Stimulated activated naive B cell treated with anti-CD40 and anti-IgM and Interleukin-4, amounts not matched to agents 10 μg/mL and 1 μg/mL and 100 μg/mL, for 72 hours (primary cell): ENCODE measurements around the gene PBX1.
A peak's percentile ranks its signal among the peaks of the same experiment; 100 is the strongest.

Source experiments
- ATAC-seq, 2 donors: fragments of 150-1000 bp; cut with Tn5 transposase; replicated peaks; 2 replicates each; pipeline ENCODE4 v1.10.0; 2021; ENCODE audit warnings: moderate library complexity in 1 of 2
- DNase-seq: peaks from one replicate; pipeline ENCODE4 v3.0.0; 2021
- H3K27ac Mint-ChIP-seq: one replicate; pipeline ENCODE4 v1.8.0; 2022; ENCODE audit warnings: mild to moderate bottlenecking, mixed read lengths
- H3K27me3 Mint-ChIP-seq, 2 donors: one replicate each; pipeline ENCODE4 v1.8.0; 2022; ENCODE audit warnings: mixed read lengths in 2 of 2
- H3K36me3 Mint-ChIP-seq, 2 donors: one replicate each; pipeline ENCODE4 v1.8.0; 2022; ENCODE audit warnings: mixed read lengths in 2 of 2, mild to moderate bottlenecking in 1 of 2
- H3K4me1 Mint-ChIP-seq, 2 donors: one replicate each; pipeline ENCODE4 v1.8.0; 2022; ENCODE audit warnings: mixed read lengths in 2 of 2, mild to moderate bottlenecking in 1 of 2
- H3K4me3 Mint-ChIP-seq, 2 donors: one replicate each; pipeline ENCODE4 v1.8.0; 2022; ENCODE audit warnings: mild to moderate bottlenecking in 2 of 2, mixed read lengths in 2 of 2, moderate library complexity in 1 of 2
- H3K9me3 Mint-ChIP-seq, 2 donors: one replicate each; pipeline ENCODE4 v1.8.0; 2022; ENCODE audit warnings: mixed read lengths in 2 of 2, mild to moderate bottlenecking in 1 of 2

PBX1 gene

DNA sequence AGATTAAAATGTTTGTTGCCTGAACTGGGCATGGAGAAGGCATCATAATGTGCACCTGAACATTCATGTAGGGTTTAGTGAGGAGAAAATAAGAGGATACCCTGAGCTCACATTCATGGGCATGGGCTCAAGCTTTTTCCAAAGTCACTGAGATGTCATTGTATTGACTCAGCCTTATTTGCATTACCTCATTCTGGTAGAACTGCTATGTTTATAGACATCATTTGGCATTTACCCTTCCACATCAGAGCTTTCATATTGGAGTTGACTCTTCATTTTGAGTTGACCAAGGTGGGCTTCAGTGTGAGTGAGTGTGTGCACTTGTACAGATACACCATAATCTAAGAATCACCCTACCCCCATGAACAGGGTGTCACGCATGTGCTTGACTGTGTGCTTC is 143.2 kb downstream of the PBX1 start:
- Mint-ChIP-seq H3K36me3 (no peaks in the 10 kb centered on the region), H3K27ac (no peak overlapping the region), H3K4me3 (no peak overlapping the region), H3K27me3 (peaks cover under 1 to 5% of the 10 kb centered on the region in 2 donors), H3K4me1 (no peaks in the 10 kb centered on the region), H3K9me3 (no peaks in the 10 kb centered on the region)
- ATAC-seq (no peak), DNase-seq (no peak)

DNA sequence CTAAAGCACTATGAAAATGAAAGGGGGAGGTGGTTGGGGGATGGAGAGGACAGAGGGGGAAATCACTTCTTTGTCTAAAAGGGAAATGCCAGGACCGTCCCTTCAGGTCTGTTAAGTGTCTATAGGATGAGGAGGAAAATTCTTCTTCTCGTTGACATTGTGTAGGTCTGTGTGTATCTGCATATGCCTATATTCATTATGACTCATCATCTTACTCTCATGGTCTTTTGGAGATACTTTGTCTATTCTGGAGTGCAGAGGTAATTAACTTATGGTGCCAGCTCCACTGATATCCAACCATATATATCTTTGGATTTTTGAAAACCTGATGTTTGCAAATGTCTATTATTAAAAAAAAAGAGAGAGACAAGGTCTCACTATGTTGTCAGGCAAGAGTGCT is 143.7 kb downstream of the PBX1 start:
- Mint-ChIP-seq H3K27me3 (peaks cover 4 to 5% of the 10 kb centered on the region in 2 donors), H3K9me3 (no peaks in the 10 kb centered on the region), H3K4me1 (no peaks in the 10 kb centered on the region), H3K27ac (no peak overlapping the region), H3K36me3 (no peaks in the 10 kb centered on the region), H3K4me3 (no peak overlapping the region)
- DNase-seq (no peak), ATAC-seq (no peak)

DNA sequence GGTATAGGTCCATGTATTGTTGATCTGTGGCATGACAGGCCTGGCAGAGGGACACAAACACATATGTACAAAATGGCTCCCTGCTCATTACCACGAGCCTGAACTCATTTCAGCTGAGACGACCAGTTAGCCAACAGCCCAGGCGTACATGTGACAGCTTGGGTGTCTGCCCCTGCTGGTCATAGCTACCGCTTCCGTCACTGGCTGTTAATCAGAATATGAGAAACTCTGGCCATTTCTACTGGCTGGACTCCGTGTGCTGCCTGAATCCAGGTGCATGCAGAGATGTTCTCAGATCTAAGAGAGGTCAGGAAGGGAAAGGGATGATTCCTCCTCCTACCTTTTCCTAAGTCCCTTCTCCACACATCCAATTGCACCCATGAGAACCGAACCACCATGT is 144.5 kb downstream of the PBX1 start:
- H3K9me3 Mint-ChIP-seq, result no peaks in the 10 kb centered on the region
- no peak for ATAC-seq
- DNase-seq, result no peak

DNA sequence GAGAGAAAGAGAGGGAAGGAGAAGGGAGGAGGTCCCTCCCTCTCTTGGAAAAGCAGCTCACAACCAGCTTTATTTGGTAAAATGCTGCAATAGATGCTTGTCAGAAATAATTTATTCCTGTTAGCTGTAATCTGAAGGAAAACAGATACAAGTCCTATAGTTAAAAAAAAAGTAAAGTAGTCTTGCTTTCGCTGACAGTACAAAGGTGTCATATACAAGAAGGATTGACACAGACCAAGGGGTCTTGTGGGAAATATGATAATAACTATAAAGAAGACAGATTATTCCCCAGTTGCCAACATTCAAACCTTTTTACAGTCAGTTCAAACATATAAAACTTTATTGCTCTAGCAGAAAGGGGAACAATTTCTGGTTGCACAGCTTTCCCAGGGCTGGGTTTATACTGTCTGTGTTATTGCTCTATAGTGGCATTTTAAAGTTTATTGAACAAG is 145.0 kb downstream of the PBX1 start:
- Mint-ChIP-seq H3K4me3 (no peak overlapping the region), H3K27ac (no peak overlapping the region)
- ATAC-seq, result no peak

More for the DNA sequence above, 144.5 kb downstream of the PBX1 start:
- peaks cover 4 to 10% of the 10 kb centered on the region in 2 donors for H3K27me3 Mint-ChIP-seq
- no peak overlapping the region for H3K4me3 Mint-ChIP-seq
- H3K27ac Mint-ChIP-seq, result no peak overlapping the region
- H3K36me3 Mint-ChIP-seq, result no peaks in the 10 kb centered on the region
- H3K4me1 Mint-ChIP-seq, result no peaks in the 10 kb centered on the region

DNA sequence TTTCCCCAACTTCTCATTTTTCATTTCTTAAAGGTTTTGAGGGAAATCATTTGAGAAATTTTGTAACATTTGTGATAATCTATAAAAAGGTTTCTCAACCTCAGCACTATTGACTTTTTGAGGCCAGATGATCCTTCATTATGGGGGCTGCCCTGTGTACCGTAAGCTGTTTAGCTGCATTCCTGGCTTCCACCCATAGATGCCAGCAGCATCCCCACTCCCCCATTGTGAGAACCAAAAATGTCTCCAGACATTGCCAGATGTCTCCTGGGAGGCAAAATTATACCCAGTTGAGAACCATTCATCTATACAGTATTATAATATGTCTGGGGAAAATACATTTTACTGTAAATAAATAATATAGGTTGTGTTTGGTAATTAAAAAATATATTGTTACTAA is 146.0 kb downstream of the PBX1 start:
- Mint-ChIP-seq H3K36me3 (no peaks in the 10 kb centered on the region), H3K27ac (no peak overlapping the region), H3K9me3 (no peaks in the 10 kb centered on the region), H3K4me3 (no peak overlapping the region), H3K4me1 (no peaks in the 10 kb centered on the region), H3K27me3 (peaks cover 4 to 10% of the 10 kb centered on the region in 2 donors)
- no peak for DNase-seq
- ATAC-seq, result no peak

More for the DNA sequence above, 145.0 kb downstream of the PBX1 start:
- Mint-ChIP-seq H3K4me1 (no peaks in the 10 kb centered on the region), H3K27me3 (peaks cover 4 to 10% of the 10 kb centered on the region in 2 donors), H3K36me3 (no peaks in the 10 kb centered on the region), H3K9me3 (no peaks in the 10 kb centered on the region)
- DNase-seq, result no peak

DNA sequence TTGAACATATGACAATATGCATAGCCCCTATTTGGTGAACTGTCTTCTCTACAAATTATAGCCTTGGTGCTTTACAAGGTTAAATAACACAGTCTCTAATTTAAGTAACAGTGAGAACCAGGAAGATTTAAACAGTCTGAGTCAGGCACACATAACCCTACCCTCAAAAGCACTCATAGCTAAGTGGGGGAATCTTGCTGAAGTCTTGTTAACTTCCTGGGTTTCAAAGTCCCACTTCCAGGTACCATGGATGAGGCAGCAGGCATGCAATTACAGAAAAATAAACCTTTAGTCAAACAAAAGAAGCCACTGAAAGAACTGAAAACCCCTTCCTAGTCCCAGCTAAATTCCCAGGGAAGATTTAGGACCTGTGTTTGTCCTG is 147.6 kb downstream of the PBX1 start:
- ATAC-seq, result no peak
- no peak overlapping the region for H3K4me3 Mint-ChIP-seq

DNA sequence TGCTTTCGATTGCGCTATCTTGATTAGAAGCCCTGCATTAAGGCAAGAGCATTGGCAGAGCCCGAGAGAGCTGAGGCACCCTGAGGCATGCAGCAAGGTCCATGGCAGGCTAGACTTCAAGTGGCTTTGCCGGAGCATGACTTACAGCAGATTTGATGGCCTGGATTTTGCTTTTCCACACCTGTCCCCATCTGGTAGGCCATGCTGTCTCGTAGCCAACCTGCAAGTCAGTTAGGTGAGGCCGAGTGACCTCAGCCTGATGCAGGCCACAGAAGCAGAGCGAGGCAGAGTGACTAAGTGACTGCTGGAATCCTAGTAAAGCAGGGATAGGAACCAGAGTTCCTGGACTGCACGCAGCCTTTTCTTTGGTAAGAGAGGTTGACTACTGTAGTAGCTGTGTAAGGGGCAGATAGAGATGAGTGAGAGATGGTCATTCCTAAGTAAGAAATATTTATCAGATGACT is 148.9 kb downstream of the PBX1 start:
- no peaks in the 10 kb centered on the region for H3K9me3 Mint-ChIP-seq
- DNase-seq (no peak), ATAC-seq (no peak)

More for the DNA sequence above, 147.6 kb downstream of the PBX1 start:
- H3K4me1 Mint-ChIP-seq, result no peaks in the 10 kb centered on the region
- H3K9me3 Mint-ChIP-seq, result no peaks in the 10 kb centered on the region
- H3K27ac Mint-ChIP-seq, result no peak overlapping the region
- no peaks in the 10 kb centered on the region for H3K36me3 Mint-ChIP-seq
- peaks cover 4 to 11% of the 10 kb centered on the region in 2 donors for H3K27me3 Mint-ChIP-seq
- DNase-seq, result no peak

DNA sequence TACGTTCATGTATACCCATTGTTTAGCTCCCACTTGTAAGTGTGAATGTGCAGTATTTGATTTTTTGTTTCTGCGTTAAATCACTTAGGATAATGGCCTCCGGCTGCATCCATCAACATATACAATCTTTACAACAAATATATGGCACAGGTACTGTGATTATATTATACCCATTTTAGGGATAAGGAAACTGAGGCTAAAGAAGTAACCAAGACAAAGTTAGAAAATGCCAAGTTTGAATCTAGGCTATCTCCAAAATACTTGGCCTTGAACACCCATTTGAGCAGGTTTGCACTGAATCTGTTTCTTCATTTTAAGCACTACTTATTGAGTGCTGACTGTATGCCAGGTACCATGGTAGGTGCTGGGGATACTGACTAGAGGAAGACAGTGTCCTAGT is 149.6 kb downstream of the PBX1 start:
- Mint-ChIP-seq H3K36me3 (no peaks in the 10 kb centered on the region), H3K27ac (no peak overlapping the region), H3K27me3 (peaks cover 7 to 27% of the 10 kb centered on the region in 2 donors), H3K4me1 (no peaks in the 10 kb centered on the region), H3K4me3 (no peak overlapping the region), H3K9me3 (no peaks in the 10 kb centered on the region)
- ATAC-seq (no peak), DNase-seq (no peak)

More for the DNA sequence above, 148.9 kb downstream of the PBX1 start:
- H3K27me3 Mint-ChIP-seq, result peaks cover 7 to 23% of the 10 kb centered on the region in 2 donors
- H3K4me1 Mint-ChIP-seq, result no peaks in the 10 kb centered on the region
- H3K36me3 Mint-ChIP-seq, result no peaks in the 10 kb centered on the region
- no peak overlapping the region for H3K27ac Mint-ChIP-seq
- no peak overlapping the region for H3K4me3 Mint-ChIP-seq

DNA sequence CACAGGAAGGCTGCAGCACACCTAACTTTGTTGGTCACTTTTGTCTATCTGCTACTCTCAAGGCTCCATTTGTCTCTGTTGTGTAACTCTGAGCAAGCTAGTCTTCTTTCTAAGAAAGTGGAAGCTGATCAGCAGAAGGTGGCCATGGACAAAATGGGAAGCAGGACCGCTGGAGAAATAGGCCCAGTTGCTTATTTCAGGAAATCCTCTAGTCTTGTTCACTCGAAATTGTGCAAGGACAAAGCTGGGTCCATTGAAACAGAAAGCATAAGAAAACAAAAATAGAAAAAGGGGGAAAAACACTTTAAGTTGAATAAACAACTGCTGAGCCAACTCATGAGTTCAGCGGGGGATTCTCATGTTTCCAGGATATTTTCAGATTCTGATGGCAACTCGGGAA is 150.1 kb downstream of the PBX1 start:
- H3K27me3 Mint-ChIP-seq, result peaks cover 7 to 29% of the 10 kb centered on the region in 2 donors
- no peaks in the 10 kb centered on the region for H3K4me1 Mint-ChIP-seq
- no peak for ATAC-seq
- no peaks in the 10 kb centered on the region for H3K36me3 Mint-ChIP-seq
- no peaks in the 10 kb centered on the region for H3K9me3 Mint-ChIP-seq
- no peak overlapping the region for H3K4me3 Mint-ChIP-seq
- H3K27ac Mint-ChIP-seq, result no peak overlapping the region
- DNase-seq, result no peak

DNA sequence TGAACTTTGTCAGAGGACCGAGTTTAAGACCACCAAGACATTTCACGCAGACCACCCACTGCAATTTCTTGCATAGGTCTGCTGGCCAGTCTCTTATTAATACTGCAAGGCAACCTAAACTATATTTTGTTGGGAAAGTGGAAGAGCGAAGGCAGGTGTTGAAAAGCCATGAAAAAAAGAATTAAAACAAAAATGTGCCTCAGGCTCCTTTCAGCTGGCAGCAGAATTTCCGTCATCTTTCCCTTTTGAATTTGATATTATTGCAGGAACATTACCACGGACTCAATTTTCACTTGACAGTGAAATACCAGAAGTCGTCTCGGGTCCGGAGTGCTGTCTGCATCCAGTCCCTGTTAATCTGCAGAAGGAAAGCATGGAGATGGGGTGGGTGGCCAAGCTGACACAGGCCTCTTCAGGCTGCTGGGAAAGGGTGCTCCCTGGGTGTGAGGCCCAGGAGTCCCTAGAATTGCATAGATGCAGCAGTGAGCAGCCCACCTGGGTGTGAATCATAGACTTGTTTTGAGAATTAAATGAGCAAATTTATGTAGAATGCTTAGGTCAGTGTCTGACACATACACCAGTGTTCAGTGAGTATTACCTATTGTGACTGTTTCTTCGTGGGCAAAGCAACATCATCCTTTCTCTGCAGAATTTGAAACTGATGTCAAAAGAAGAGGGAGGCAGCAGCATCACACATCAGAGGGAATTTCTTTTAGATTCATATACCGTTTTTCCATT is 150.7 kb downstream of the PBX1 start:
- H3K27me3 Mint-ChIP-seq, result peaks cover 7 to 29% of the 10 kb centered on the region in 2 donors
- H3K27ac Mint-ChIP-seq, result no peak overlapping the region
- no peak for DNase-seq
- no peak for ATAC-seq
- no peak overlapping the region for H3K4me3 Mint-ChIP-seq
- no peaks in the 10 kb centered on the region for H3K4me1 Mint-ChIP-seq
- no peaks in the 10 kb centered on the region for H3K9me3 Mint-ChIP-seq
- H3K36me3 Mint-ChIP-seq, result no peaks in the 10 kb centered on the region

DNA sequence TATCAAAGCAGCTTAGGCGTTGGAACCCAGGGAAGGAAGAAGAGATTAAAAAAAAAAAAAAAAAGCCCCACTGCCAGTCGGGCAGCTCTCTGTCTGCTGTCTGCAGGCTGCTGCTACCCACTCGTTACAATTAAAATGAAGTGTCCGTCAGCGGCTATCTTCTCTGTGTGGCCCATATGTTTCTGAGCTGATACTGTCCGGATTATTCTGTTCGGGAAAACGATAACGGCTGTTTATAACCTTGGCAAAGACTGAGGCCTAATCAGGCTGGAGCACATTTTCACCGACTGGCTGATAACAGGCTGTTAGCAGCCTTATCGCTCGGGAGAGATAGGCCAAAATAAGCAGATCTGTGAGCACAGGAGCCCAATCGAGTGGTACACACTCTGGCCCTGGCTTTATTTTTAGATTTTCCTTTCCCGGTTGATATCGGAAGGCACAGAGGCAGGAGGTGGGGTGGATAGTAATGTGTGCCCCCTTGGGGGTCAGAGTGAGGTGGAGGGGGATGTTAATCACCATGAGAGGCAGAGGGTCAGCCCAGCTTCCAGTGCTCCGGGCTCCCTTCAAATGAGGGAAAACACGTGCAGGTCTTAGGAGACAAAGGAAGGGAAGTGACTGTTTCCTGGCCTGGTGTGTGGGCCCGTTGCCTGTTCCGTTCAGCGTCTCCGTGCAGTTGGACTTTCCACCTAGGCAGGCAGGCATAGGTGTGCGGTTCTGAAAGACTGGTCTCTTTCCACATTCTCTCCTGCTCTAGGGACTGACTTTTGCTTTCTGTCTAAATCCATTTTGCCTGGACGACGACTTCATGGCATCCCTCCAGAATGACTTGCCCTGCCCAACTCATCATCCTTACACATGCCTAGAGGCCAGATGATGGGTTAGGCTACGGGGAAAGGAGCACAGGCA is 153.4 kb downstream of the PBX1 start:
- H3K27me3 Mint-ChIP-seq, result peaks cover 5 to 29% of the 10 kb centered on the region in 2 donors
- H3K27ac Mint-ChIP-seq, result no peak overlapping the region
- no peak for DNase-seq
- H3K4me3 Mint-ChIP-seq, result no peak overlapping the region
- H3K4me1 Mint-ChIP-seq, result peaks cover 2 to 9% of the 10 kb centered on the region in 2 donors
- H3K9me3 Mint-ChIP-seq, result peaks cover 3 to 4% of the 10 kb centered on the region in 2 donors
- ATAC-seq, result no peak
- no peaks in the 10 kb centered on the region for H3K36me3 Mint-ChIP-seq

DNA sequence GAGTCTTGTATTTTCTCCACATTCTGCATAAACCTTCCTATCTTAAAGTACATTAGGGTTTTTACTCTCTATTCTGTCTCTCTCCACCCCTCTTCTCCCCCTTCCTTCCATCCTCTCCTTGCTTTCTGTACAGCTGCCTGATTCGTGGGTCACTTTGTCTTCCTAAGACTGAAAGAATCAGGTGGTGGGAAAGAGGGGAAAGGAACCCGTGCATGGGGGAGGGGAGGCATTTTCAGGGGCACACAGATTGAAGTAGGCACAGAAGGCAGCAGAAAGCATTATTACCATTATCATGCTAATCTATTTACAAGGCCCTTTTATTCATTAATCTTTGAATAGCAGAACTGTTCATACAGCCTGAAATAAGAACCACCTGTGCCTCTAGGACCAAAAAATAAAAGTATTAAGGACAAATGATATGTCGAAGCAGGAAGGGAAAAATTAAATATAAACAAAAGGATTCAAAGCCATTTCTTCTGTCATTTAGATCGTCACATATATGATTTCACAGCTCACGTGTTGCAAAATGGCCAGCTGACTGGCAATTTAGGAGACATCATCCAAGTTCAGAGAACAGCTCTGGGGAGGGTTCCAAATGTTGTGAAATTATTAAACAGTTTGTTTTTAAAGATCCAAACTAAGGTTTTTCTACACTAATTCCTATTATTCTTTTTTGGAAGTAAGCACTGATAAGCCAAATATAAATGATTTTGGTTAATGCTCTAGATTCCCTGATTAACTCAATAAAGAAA is 154.6 kb downstream of the PBX1 start:
- Mint-ChIP-seq H3K4me3 (no peak overlapping the region), H3K4me1 (peaks cover 2 to 10% of the 10 kb centered on the region in 2 donors), H3K27me3 (peaks cover 3 to 23% of the 10 kb centered on the region in 2 donors), H3K27ac (no peak overlapping the region), H3K36me3 (no peaks in the 10 kb centered on the region), H3K9me3 (peaks cover 4 to 5% of the 10 kb centered on the region in 2 donors)
- DNase-seq (no peak), ATAC-seq (no peak)

DNA sequence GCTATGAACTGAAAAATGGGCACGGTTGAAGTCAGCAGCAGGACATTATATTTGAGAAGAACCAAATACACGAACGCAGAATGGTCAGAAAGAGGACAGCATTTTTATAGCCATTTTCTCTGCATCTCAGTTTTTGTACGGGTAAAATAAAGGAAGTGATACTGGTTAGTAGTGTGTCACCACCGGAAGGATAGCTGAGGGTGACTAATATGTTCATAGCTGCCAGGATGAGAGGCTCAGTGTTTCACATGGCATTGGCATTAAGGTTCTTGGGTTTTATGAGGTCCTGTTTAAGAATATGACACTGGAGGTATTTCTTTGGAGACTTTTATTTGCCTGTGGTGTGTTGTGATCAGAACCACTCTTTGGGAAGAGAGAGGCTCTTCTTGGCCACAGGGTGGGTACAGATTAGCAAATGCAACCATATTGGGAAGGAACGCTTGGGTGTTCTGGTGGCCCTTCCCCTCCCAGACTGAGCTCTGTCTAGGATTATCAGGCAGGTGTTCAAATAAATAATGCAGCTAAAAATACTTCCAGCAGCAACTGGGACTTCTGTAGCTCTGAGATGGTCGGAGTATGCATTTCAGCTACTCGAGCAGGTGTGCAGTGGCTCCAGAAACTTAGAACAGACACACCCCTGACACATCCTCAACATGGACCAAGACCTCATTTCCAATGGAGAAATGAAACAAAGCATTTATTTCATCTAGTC is 158.2 kb downstream of the PBX1 start:
- peaks cover 6 to 10% of the 10 kb centered on the region in 2 donors for H3K4me1 Mint-ChIP-seq
- no peak for DNase-seq

More for the DNA sequence above, 158.2 kb downstream of the PBX1 start:
- H3K9me3 Mint-ChIP-seq, result peaks cover 4 to 5% of the 10 kb centered on the region in 2 donors
- peaks cover 5 to 23% of the 10 kb centered on the region in 2 donors for H3K27me3 Mint-ChIP-seq
- ATAC-seq, result peak; percentile 86 to 91
- no peak overlapping the region for H3K4me3 Mint-ChIP-seq
- H3K36me3 Mint-ChIP-seq, result no peaks in the 10 kb centered on the region
- H3K27ac Mint-ChIP-seq, result no peak overlapping the region
